HepG2 (cell line): ENCODE data around the gene TMEM139. TPM values are rescaled to one million over a fixed set of nuclear protein-coding genes. Genes with fewer than 3 reads are reported as not detected.

Source experiments
- CENPX ChIP-seq: sonication (generic); formaldehyde crosslinking; IDR thresholded peaks from 2 replicates; pipeline ENCODE4 v1.9.0; 2021; ENCODE audit warnings: mild to moderate bottlenecking, missing genetic modification reagents, moderate library complexity
- GABPA ChIP-seq, 2 experiments: IDR thresholded peaks; 2 replicates each; pipeline ENCODE4 v1.6.1; 2011 to 2016; ENCODE audit warnings: low read depth in 2 of 2, low read length in 1 of 2, missing biosample characterization in 1 of 2, missing genetic modification characterization in 1 of 2
- HDAC1 ChIP-seq: sonication (generic); formaldehyde crosslinking; IDR thresholded peaks from 2 replicates; pipeline ENCODE4 v1.5.1; 2020; ENCODE audit warnings: mild to moderate bottlenecking, missing genetic modification reagents
- HNRNPUL1 ChIP-seq: fragments of 200-400 bp; formaldehyde crosslinking; IDR thresholded peaks from 2 replicates; pipeline ENCODE4 v1.6.1; 2017; ENCODE audit warnings: low read depth, mild to moderate bottlenecking, low read length, moderate library complexity
- KAT2B ChIP-seq: fragments of 150-350 bp; IDR thresholded peaks from 2 replicates; pipeline ENCODE4 v1.6.1; 2014; ENCODE audit warnings: low read depth, low read length, borderline replicate concordance
- KDM6A ChIP-seq: IDR thresholded peaks from 2 replicates; pipeline ENCODE4 v1.6.1; 2016; ENCODE audit warnings: low read depth
- RAD51 ChIP-seq: fragments of 450-650 bp; IDR thresholded peaks from 2 replicates; pipeline ENCODE4 v1.6.1; 2016; ENCODE audit warnings: borderline replicate concordance
- SIX1 ChIP-seq: sonication (generic); formaldehyde crosslinking; IDR thresholded peaks from 2 replicates; pipeline ENCODE4 v1.4.0; 2020; ENCODE audit warnings: missing genetic modification reagents, borderline replicate concordance
- SP5 ChIP-seq: IDR thresholded peaks from 2 replicates; pipeline ENCODE4 v1.6.1; 2016; ENCODE audit warnings: low read depth, borderline replicate concordance
- TSC22D2 ChIP-seq: sonication (generic); formaldehyde crosslinking; IDR thresholded peaks from 2 replicates; pipeline ENCODE4 v1.5.1; 2020; ENCODE audit warnings: missing genetic modification reagents, mild to moderate bottlenecking, borderline replicate concordance
- ZNF296 ChIP-seq: sonication (generic); formaldehyde crosslinking; conservative IDR thresholded peaks from 2 replicates; pipeline ENCODE4 v1.5.0; 2020; ENCODE audit warnings: mild to moderate bottlenecking, missing genetic modification reagents
- ZNF589 ChIP-seq: sonication (generic); formaldehyde crosslinking; conservative IDR thresholded peaks from 2 replicates; pipeline ENCODE4 v1.8.0; 2022; ENCODE audit warnings: mild to moderate bottlenecking, moderate library complexity, missing genetic modification reagents
- ZZZ3 ChIP-seq: sonication (generic); formaldehyde crosslinking; IDR thresholded peaks from 2 replicates; pipeline ENCODE4 v1.4.0; 2020; ENCODE audit warnings: missing genetic modification reagents, mild to moderate bottlenecking, borderline replicate concordance
- polyA plus RNA-seq, 8 experiments: library from polyadenylated mRNA; depleted of rRNA in 3 of 8; stranded (reverse) in 7 of 8; unstranded in 1 of 8; fragments of >200 nt; fragmentation: Illumina TruSeq in 4 of 8; extraction: Trizol in 4 of 8; gene quantifications; 2 replicates each; pipeline versions ENCODE4 v1.2.1 to v1.2.3, GENCODE V29; 2011 to 2016; ENCODE audit warnings: low read depth in 4 of 8, missing spikeins in 1 of 8, mixed read lengths in 1 of 8; ENCODE audit not compliant: insufficient read depth in 1 of 8
- total RNA-seq, 5 experiments: library from RNA; depleted of rRNA; stranded (reverse); fragments of >200 nt; fragmentation: Illumina TruSeq; extraction: Trizol; gene quantifications; 2 replicates each; pipeline ENCODE4 v1.2.3, GENCODE V29; 2016; ENCODE audit warnings: low read depth in 1 of 5
- TF ChIP-seq, protein P1 (sequence below): sonication (generic); formaldehyde crosslinking; IDR thresholded peaks from 2 replicates; pipeline ENCODE4 v1.4.0; 2020; ENCODE audit warnings: mild to moderate bottlenecking, missing genetic modification reagents
- TF ChIP-seq, protein P2 (sequence below): sonication (generic); formaldehyde crosslinking; IDR thresholded peaks from 2 replicates; pipeline ENCODE4 v1.4.0; 2020; ENCODE audit warnings: mild to moderate bottlenecking, missing genetic modification reagents
- TF ChIP-seq, protein P3 (sequence below): sonication (generic); formaldehyde crosslinking; IDR thresholded peaks from 2 replicates; pipeline ENCODE4 v1.5.1; 2020; ENCODE audit warnings: missing genetic modification reagents, mild to moderate bottlenecking, borderline replicate concordance
- TF ChIP-seq, protein P4 (sequence below): sonication (generic); formaldehyde crosslinking; IDR thresholded peaks from 2 replicates; pipeline ENCODE4 v1.4.0; 2020; ENCODE audit warnings: mild to moderate bottlenecking, low read depth, missing genetic modification reagents

TMEM139 gene
- total and polyA plus RNA-seq, 2 of the 13 experiments (the other 11 are each of a cell fraction or from before 2014, with no cell fraction given), result 7.9 to 14.0 TPM

DNA sequence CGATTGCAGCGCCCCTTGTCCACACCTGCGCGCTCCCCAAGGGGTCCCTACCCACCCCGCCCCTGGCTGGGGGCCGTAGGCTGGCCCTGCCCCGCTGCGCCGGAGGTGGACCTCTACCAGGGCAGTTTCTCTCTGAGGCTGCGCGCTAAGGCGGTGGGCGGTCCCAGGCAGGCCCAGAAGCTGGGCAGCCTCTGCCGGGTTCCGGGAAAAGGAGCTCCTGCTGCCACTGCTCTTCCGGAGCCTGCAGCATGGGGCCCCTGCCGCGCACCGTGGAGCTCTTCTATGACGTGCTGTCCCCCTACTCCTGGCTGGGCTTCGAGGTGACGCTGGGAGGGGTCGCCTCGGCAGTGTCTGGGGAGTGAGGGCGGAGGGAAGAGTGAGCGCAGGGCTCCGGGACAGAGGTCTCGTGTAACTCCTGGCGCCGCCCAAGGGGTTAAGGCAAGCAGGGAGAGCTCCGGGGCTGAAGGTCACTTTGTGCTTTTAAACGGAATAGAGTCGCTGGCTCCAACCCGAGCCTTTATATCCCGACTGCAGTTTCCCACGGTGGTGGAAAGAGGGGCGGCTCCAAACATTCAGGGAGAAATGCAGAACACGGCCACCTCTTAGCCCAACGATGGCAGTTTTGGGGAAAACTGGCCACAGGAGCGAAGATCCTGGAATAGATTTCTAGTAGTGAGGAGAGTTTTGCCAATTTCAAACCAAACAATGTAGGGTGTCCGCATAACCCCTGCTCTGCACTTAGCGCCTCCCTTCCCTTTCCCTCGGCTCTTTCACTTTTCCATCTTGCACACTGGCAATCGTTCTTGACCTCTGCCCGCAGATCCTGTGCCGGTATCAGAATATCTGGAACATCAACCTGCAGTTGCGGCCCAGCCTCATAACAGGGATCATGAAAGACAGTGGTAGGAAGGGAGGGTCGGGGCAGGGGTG is 21.2 kb upstream of the TMEM139 start, which contains the start of gene GSTK1 (continued):
- TF ChIP-seq CENPX (CRISPR knock-in tag) (no peak), KAT2B (no peak), KDM6A (CRISPR knock-in tag) (no peak), GABPA (IDR thresholded peaks at IDR 0.05; ENCODE audit: low read depth, low read length) (peak; percentile 52), GABPA (CRISPR knock-in tag; IDR thresholded peaks at IDR 0.05; ENCODE audit: low read depth) (peak; percentile 79), TSC22D2 (CRISPR knock-in tag) (peak; percentile 85; the same call in 1 of the 2 replicates), HNRNPUL1 (no peak), RAD51 (no peak), ZNF589 (no peak), HDAC1 (peak; percentile 92), SP5 (CRISPR knock-in tag) (peak; percentile 73), SIX1 (no peak), ZNF296 (CRISPR knock-in tag) (no peak), ZZZ3 (no peak)
- TF ChIP-seq, protein P1, sequence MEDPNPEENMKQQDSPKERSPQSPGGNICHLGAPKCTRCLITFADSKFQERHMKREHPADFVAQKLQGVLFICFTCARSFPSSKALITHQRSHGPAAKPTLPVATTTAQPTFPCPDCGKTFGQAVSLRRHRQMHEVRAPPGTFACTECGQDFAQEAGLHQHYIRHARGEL, result no peak
- TF ChIP-seq, protein P2, sequence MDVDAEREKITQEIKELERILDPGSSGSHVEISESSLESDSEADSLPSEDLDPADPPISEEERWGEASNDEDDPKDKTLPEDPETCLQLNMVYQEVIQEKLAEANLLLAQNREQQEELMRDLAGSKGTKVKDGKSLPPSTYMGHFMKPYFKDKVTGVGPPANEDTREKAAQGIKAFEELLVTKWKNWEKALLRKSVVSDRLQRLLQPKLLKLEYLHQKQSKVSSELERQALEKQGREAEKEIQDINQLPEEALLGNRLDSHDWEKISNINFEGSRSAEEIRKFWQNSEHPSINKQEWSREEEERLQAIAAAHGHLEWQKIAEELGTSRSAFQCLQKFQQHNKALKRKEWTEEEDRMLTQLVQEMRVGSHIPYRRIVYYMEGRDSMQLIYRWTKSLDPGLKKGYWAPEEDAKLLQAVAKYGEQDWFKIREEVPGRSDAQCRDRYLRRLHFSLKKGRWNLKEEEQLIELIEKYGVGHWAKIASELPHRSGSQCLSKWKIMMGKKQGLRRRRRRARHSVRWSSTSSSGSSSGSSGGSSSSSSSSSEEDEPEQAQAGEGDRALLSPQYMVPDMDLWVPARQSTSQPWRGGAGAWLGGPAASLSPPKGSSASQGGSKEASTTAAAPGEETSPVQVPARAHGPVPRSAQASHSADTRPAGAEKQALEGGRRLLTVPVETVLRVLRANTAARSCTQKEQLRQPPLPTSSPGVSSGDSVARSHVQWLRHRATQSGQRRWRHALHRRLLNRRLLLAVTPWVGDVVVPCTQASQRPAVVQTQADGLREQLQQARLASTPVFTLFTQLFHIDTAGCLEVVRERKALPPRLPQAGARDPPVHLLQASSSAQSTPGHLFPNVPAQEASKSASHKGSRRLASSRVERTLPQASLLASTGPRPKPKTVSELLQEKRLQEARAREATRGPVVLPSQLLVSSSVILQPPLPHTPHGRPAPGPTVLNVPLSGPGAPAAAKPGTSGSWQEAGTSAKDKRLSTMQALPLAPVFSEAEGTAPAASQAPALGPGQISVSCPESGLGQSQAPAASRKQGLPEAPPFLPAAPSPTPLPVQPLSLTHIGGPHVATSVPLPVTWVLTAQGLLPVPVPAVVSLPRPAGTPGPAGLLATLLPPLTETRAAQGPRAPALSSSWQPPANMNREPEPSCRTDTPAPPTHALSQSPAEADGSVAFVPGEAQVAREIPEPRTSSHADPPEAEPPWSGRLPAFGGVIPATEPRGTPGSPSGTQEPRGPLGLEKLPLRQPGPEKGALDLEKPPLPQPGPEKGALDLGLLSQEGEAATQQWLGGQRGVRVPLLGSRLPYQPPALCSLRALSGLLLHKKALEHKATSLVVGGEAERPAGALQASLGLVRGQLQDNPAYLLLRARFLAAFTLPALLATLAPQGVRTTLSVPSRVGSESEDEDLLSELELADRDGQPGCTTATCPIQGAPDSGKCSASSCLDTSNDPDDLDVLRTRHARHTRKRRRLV, result peak; percentile 61; the same call in 1 of the 2 replicates
- TF ChIP-seq, protein P3, sequence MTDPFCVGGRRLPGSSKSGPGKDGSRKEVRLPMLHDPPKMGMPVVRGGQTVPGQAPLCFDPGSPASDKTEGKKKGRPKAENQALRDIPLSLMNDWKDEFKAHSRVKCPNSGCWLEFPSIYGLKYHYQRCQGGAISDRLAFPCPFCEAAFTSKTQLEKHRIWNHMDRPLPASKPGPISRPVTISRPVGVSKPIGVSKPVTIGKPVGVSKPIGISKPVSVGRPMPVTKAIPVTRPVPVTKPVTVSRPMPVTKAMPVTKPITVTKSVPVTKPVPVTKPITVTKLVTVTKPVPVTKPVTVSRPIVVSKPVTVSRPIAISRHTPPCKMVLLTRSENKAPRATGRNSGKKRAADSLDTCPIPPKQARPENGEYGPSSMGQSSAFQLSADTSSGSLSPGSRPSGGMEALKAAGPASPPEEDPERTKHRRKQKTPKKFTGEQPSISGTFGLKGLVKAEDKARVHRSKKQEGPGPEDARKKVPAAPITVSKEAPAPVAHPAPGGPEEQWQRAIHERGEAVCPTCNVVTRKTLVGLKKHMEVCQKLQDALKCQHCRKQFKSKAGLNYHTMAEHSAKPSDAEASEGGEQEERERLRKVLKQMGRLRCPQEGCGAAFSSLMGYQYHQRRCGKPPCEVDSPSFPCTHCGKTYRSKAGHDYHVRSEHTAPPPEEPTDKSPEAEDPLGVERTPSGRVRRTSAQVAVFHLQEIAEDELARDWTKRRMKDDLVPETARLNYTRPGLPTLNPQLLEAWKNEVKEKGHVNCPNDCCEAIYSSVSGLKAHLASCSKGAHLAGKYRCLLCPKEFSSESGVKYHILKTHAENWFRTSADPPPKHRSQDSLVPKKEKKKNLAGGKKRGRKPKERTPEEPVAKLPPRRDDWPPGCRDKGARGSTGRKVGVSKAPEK, result no peak
- TF ChIP-seq, protein P4, sequence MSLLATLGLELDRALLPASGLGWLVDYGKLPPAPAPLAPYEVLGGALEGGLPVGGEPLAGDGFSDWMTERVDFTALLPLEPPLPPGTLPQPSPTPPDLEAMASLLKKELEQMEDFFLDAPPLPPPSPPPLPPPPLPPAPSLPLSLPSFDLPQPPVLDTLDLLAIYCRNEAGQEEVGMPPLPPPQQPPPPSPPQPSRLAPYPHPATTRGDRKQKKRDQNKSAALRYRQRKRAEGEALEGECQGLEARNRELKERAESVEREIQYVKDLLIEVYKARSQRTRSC (CRISPR knock-in tag), result no peak
